ENCODE data around the gene ANKDD1B. TPM values are rescaled to one million over a fixed set of nuclear protein-coding genes. Genes with fewer than 3 reads are reported as not detected.
"Not testable (repeated sequence)": the region's sequence is repeated elsewhere in the genome, so short reads cannot be mapped to it uniquely, and the experiment has no call there.

The ANKDD1B gene
- total RNA-seq, 2 donors from 2014 or later, result 0.33 TPM; not detected in 1

DNA sequence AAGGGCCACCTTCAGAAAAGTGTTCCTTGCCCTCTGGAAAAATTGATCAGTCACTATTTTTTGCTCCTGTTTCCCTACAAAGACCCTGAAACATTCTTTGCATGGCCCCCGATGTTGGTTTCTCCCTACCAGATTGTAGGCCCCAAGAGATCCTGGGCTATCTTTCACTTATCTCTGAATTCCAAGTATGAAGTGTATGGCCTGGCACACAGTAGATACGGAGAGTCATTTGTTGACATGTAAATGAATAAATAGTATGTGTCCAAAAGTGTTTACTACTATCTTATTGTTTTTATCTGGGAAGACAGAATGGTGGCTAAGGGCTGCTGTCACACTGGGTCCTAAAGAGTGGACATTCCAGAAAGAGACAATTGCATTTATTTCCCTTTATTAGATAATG lies 7.4 kb upstream of the ANKDD1B start:
- Mint-ChIP-seq H3K4me1 (ENCODE audit: low read depth in 2 of 2) (peaks cover 2 to 4% of the 10 kb centered on the region in 2 donors), H3K4me3 (no peak overlapping the region), H3K9me3 (no peaks in the 10 kb centered on the region), H3K36me3 (peaks cover 6% of the 10 kb centered on the region), H3K27me3 (no peaks in the 10 kb centered on the region), H3K27ac (no peak overlapping the region)
- no peak for ATAC-seq
- DNase-seq (ENCODE audit: low spot score), result no peak

DNA sequence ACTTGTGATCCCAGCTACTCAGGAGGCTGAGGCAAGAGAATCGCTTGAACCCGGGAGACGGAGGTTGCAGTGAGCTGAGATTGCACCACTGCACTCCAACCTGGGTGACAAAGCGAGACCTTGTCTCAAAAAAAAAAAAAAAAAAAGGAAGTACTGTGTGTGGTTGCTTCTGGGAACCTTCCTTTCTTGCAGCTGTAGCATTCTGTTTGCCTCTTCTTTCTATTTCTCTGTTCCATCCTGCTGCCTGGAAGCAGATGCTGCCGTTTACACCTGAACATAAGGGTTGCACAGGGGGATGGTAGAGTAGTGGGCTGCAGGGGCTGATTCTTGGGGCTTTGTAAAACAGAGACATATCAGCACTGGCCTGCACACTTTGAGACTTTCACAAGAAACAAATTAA lies 3.9 kb upstream of the ANKDD1B start:
- H3K9me3 Mint-ChIP-seq; H3K27ac Mint-ChIP-seq; ATAC-seq; H3K27me3 Mint-ChIP-seq; H3K36me3 Mint-ChIP-seq; H3K4me1 Mint-ChIP-seq (ENCODE audit: low read depth in 2 of 2); H3K4me3 Mint-ChIP-seq; DNase-seq (ENCODE audit: low spot score): not testable (repeated sequence)

DNA sequence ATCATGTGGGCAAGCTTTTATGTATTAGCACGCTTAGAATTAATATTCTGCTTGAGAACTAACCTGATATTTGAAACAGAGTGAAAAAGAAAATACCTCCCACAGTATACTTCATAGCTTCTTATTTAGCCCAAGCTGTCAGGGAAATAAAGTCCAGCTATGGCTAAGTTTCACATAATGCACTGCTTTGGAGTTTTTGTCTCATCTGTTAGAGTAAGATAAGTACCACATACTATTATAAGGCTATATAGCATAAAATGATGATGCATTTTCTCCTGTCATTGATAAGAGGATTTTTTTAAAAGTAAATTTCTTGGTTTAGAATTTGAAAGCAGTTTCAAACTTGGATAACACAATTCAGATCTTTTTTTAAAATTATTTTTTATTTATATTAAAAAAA lies 2.4 kb upstream of the ANKDD1B start:
- DNase-seq (ENCODE audit: low spot score), result no peak
- no peak overlapping the region for H3K4me3 Mint-ChIP-seq
- H3K4me1 Mint-ChIP-seq (ENCODE audit: low read depth in 2 of 2), result peaks cover 0 to 5% of the 10 kb centered on the region in 2 donors

DNA sequence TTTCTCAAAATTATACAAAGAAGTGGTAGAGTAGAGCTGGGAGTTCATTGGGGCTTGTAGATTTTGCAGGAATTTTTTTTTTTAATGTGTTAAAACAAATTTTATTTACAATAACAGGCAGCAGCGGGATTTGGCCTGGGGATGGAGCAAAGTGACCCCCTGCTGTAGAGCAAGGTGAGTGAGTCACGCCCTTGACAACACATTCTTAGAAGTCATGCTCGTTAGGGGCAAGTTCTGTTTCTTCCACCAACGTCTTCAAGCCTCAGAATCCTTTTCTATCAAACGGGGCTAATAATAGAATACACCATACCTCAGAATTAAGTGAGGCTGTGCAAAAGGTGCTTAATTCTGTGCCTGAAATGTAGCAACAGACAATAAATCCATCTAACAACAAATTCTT lies 1.1 kb upstream of the ANKDD1B start:
- DNase-seq (ENCODE audit: low spot score), result no peak
- no peaks in the 10 kb centered on the region for H3K27me3 Mint-ChIP-seq

More for the DNA sequence above, 2.4 kb upstream of the ANKDD1B start:
- peaks cover 2% of the 10 kb centered on the region for H3K36me3 Mint-ChIP-seq
- no peak for ATAC-seq
- H3K27ac Mint-ChIP-seq, result no peak overlapping the region
- H3K27me3 Mint-ChIP-seq, result no peaks in the 10 kb centered on the region
- no peaks in the 10 kb centered on the region for H3K9me3 Mint-ChIP-seq

DNA sequence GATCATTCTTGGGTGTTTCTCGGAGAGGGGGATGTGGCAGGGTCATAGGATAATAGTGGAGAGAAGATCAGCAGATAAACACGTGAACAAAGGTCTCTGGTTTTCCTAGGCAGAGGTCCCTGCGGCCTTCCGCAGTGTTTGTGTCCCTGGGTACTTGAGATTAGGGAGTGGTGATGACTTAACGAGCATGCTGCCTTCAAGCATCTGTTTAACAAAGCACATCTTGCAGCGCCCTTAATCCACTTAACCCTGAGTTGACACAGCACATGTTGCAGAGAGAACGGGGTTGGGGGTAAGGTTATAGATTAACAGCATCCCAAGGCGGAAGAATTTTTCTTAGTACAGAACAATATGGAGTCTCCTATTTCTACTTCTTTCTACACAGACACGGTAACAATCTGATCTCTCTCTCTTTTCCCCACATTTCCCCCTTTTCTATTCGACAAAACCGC lies 368 bp upstream of the ANKDD1B start:
- not testable (repeated sequence) for H3K27ac Mint-ChIP-seq; H3K36me3 Mint-ChIP-seq; ATAC-seq; H3K4me3 Mint-ChIP-seq; H3K4me1 Mint-ChIP-seq (ENCODE audit: low read depth in 2 of 2); H3K27me3 Mint-ChIP-seq; DNase-seq (ENCODE audit: low spot score); H3K9me3 Mint-ChIP-seq

More for the DNA sequence above, 1.1 kb upstream of the ANKDD1B start:
- Mint-ChIP-seq H3K27ac (no peak overlapping the region), H3K9me3 (no peaks in the 10 kb centered on the region), H3K4me1 (ENCODE audit: low read depth in 2 of 2) (peaks cover 0 to 5% of the 10 kb centered on the region in 2 donors), H3K36me3 (no peaks in the 10 kb centered on the region), H3K4me3 (no peak overlapping the region)
- no peak for ATAC-seq

DNA sequence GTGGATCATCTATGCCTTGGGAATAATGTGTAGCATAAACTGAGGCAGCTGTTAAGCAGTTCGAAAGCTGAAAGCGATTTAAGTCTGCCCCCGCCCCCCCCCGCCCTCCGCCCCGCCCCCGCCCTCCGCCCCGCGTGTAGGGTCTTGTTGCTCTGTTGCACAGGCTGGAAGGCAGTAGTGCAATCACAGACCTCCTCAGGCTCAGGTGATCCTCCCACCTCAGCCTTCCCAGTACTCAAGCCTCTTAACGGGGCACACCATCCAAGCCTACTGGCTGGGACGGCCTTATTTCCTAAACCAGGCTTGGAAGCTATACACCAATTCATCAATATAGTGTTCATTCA lies 945 bp downstream of the ANKDD1B start:
- Mint-ChIP-seq H3K27me3 (no peaks in the 10 kb centered on the region), H3K36me3 (no peaks in the 10 kb centered on the region)
- ATAC-seq, result no peak

DNA sequence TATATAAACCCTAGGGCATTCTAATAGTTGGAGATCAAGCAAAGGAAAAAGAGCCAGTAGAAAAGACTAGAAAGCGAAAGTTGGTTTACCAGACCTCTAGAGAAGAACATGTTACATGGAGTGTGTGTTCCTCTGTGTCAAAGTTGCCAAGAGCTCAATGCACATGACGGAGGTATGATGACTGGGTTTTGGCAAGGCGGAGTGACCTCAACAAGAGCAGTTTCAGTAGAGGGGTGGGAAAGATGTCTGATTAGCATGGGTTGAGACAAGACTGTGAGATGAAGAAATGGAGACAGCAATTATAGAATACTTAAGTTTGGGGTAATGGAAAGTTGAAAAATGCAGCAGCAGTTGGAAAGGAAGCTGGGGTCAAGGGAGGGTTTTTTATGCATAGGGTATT lies 1.6 kb downstream of the ANKDD1B start:
- DNase-seq (ENCODE audit: low spot score) (no peak), ATAC-seq (no peak)
- H3K36me3 Mint-ChIP-seq, result no peaks in the 10 kb centered on the region
- no peak overlapping the region for H3K4me3 Mint-ChIP-seq
- peaks cover 0 to 5% of the 10 kb centered on the region in 2 donors for H3K4me1 Mint-ChIP-seq (ENCODE audit: low read depth in 2 of 2)
- H3K27me3 Mint-ChIP-seq, result no peaks in the 10 kb centered on the region
- H3K9me3 Mint-ChIP-seq, result no peaks in the 10 kb centered on the region
- H3K27ac Mint-ChIP-seq, result no peak overlapping the region

More for the DNA sequence above, 945 bp downstream of the ANKDD1B start:
- Mint-ChIP-seq H3K4me3 (no peak overlapping the region), H3K9me3 (no peaks in the 10 kb centered on the region), H3K4me1 (ENCODE audit: low read depth in 2 of 2) (peaks cover 0 to 5% of the 10 kb centered on the region in 2 donors), H3K27ac (no peak overlapping the region)
- DNase-seq (ENCODE audit: low spot score), result no peak

DNA sequence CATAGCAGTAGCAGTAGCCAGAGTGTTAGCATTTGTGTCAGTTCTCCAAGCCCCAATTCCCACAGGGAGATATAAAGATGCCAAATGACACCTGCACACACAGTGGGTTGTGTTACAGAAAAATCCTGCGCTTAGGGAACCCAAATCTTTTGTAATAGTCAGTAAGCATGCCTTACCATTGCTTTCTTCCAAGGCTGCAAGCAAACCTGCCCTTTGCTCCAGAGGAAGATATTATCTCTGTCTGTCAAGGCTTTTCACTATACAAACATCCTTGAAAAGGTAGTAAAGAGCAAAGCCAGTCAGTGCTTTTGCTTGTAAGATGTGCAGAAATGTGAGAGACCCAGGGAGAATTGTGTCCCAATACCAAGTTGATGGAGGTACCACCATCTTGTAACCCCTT lies 2.9 kb downstream of the ANKDD1B start:
- H3K4me3 Mint-ChIP-seq, result no peak overlapping the region
- H3K27me3 Mint-ChIP-seq, result no peaks in the 10 kb centered on the region
- no peaks in the 10 kb centered on the region for H3K9me3 Mint-ChIP-seq
- no peak for ATAC-seq
- no peak overlapping the region for H3K27ac Mint-ChIP-seq
- DNase-seq (ENCODE audit: low spot score), result no peak
- peaks cover 0 to 5% of the 10 kb centered on the region in 2 donors for H3K4me1 Mint-ChIP-seq (ENCODE audit: low read depth in 2 of 2)
- no peaks in the 10 kb centered on the region for H3K36me3 Mint-ChIP-seq

DNA sequence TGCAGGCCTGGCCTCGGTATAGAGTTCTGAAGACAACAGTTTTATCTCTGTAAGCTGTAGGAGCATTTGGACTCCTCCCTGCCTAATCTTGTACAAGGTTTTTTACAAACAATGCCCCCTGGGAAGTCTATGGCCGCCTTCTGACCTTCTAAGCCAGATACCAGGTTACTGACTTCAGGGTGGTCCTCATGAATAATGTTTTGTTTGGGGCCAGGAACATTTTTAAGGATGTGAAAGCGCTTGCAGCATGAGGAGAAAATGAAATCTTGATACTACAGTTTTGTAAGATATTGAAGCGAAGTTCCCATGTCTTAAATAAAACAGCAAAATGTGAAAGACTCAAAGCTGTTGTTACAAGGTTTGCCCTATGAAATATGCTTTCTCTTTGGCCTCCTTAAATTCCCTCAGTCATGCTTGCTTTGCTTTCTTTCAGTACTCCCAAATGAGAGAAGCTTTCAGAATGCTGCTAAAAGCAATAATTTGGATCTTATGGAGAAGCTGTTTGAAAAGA lies 5.2 kb downstream of the ANKDD1B start:
- no peak overlapping the region for H3K27ac Mint-ChIP-seq
- no peaks in the 10 kb centered on the region for H3K27me3 Mint-ChIP-seq
- ATAC-seq (no peak), DNase-seq (ENCODE audit: low spot score) (no peak)
- no peak overlapping the region for H3K4me3 Mint-ChIP-seq
- H3K4me1 Mint-ChIP-seq (ENCODE audit: low read depth in 2 of 2), result no peaks in the 10 kb centered on the region
- H3K36me3 Mint-ChIP-seq, result no peaks in the 10 kb centered on the region
- H3K9me3 Mint-ChIP-seq, result no peaks in the 10 kb centered on the region

DNA sequence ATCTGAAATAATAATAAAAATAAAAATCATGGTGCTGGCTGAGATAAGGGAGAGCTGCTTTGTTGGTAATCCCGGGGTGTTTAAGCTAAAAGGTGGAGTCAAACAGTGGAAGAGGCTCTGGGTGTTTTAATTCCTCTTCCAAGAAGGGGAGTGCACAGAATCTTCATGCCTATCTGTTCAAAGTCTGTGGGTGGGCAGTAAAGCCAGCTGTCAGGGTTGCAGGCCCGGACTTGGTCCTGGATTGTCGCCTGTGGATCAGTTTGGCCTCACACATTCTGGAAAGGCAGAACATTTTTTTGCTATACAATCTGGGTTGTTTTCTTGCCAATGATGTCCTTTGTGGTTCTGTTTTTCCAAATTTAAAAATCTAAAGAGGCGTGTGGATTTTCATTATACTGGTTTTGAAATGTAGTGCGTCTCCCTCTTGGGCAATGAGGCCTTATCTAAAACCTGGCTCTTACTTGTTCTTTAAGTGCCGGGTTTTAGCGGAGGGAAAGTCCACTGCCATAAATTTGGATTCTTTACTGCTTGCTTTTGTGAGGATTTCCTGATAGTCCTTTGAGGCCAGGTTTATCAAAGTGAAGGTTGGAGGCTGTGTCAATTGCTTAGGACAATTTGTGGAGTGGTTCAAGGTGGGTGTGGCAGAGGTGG lies 5.8 kb downstream of the ANKDD1B start:
- Mint-ChIP-seq H3K27me3 (no peaks in the 10 kb centered on the region), H3K36me3 (no peaks in the 10 kb centered on the region), H3K4me1 (ENCODE audit: low read depth in 2 of 2) (no peaks in the 10 kb centered on the region), H3K9me3 (no peaks in the 10 kb centered on the region), H3K27ac (no peak overlapping the region), H3K4me3 (no peak overlapping the region)
- no peak for DNase-seq (ENCODE audit: low spot score)
- ATAC-seq, result no peak

DNA sequence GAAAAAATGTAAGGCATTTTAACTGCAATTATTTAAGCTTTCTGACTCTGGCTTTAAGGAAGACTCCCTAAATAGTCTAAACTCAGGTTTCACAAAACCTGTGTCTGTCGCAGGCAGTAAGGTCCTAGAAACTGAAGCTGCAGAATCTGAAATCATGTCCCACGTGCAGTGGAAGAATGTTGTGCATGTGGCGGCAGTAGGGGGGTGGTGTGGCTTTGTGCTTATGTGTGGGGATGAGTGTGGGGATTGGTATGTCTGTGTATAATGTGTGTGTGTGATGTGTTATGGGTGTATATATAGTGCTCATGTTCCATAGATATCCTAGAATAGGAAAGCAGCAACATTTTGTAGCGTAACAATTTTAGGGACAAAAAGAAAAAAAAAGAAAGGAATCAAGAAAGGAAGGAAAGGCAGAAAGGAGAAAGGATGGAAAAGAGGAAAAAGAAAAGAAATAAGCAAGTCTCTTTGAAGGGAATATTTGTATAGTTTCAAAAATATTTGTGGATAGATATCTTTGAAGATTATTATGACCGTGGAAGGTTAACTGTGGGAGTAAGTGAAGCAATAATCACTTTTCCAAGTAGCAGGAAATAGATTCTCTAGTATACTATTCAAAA lies 6.6 kb downstream of the ANKDD1B start:
- H3K27ac Mint-ChIP-seq, result no peak overlapping the region
- H3K36me3 Mint-ChIP-seq, result no peaks in the 10 kb centered on the region
- no peaks in the 10 kb centered on the region for H3K27me3 Mint-ChIP-seq
- ATAC-seq (no peak), DNase-seq (ENCODE audit: low spot score) (no peak)
- no peak overlapping the region for H3K4me3 Mint-ChIP-seq
- H3K4me1 Mint-ChIP-seq (ENCODE audit: low read depth in 2 of 2), result no peaks in the 10 kb centered on the region
- H3K9me3 Mint-ChIP-seq, result no peaks in the 10 kb centered on the region

DNA sequence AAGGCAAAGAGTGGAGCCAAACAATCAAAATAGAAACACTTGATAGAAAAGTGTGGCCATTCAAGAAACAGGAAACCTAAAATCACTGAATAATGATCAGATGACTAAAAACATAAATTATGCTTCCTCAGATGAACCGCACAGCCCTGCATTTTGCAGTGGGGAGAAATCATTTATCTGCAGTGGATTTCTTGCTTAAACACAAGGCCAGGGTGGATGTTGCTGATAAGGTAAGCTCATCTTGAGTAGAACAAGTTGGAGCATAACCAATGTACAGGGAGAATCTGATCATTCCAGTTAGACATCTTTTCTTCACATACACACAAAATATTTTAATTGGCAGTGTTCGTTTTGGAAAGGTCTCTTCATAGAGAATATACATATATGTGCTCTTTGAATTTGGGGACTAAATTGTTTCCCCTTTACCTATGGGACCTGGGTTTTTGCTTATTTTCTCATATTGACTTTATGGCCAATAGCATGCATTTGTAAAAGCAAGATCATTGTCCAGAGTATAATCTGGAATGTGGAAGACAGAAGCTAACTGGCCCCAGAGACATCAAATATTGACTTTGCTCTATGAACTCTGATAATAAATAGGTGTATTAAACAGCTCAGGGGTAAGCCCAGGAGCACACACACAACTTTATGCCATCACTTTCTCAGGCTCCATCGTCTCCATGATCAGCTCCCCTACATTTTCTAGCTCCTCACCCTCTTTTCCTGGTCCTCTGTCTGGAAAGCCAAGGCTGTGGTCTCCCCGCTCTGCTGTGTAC lies 9.1 kb downstream of the ANKDD1B start:
- Mint-ChIP-seq H3K9me3 (no peaks in the 10 kb centered on the region), H3K27me3 (no peaks in the 10 kb centered on the region), H3K36me3 (no peaks in the 10 kb centered on the region), H3K4me3 (no peak overlapping the region), H3K4me1 (ENCODE audit: low read depth in 2 of 2) (no peaks in the 10 kb centered on the region), H3K27ac (no peak overlapping the region)
- ATAC-seq (no peak), DNase-seq (ENCODE audit: low spot score) (no peak)

DNA sequence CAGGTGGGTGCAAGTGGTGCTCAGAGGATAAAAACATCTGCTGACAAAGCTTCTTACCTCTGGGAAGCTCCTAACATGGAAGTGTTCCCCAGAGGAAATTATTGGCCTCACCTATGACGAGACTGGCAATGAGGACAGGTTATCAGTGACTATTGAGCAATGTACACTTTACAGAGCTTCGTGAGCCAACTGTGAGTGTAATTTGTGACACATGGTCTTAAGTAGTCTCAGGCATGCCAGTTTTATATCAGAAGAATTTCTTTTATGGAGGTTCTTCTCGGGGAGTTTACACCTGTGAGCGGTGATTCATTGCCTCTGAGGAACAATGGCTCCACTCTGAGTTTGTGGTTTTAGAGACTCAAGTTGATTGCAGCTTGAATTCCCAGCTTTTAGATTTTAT lies 11.3 kb downstream of the ANKDD1B start:
- Mint-ChIP-seq H3K4me3 (no peak overlapping the region), H3K27me3 (no peaks in the 10 kb centered on the region), H3K27ac (no peak overlapping the region), H3K36me3 (no peaks in the 10 kb centered on the region), H3K4me1 (ENCODE audit: low read depth in 2 of 2) (no peaks in the 10 kb centered on the region), H3K9me3 (no peaks in the 10 kb centered on the region)
- DNase-seq (ENCODE audit: low spot score) (no peak), ATAC-seq (no peak)

DNA sequence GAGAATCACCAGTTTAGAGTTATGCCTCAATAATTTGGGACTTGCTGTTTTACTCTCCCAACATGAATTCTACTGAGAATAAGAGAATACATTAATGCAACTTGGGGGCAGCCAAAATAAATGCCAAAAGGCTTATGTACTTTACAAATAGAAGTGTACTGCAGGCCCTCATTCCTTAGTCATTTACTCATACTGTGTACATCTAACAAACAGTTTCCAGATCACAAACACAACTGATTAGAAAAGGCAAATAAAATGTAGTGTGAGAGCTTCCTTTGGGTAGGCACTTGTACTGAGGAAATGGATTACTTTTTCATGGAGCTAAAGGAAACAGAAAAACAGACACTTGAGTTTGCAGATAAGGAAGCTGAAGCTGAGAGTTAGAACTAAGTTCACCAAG lies 12.6 kb downstream of the ANKDD1B start:
- no peak overlapping the region for H3K4me3 Mint-ChIP-seq
- no peaks in the 10 kb centered on the region for H3K4me1 Mint-ChIP-seq (ENCODE audit: low read depth in 2 of 2)
- no peaks in the 10 kb centered on the region for H3K36me3 Mint-ChIP-seq
- H3K27ac Mint-ChIP-seq, result no peak overlapping the region
- no peak for ATAC-seq
- no peak for DNase-seq (ENCODE audit: low spot score)
- no peaks in the 10 kb centered on the region for H3K27me3 Mint-ChIP-seq
- no peaks in the 10 kb centered on the region for H3K9me3 Mint-ChIP-seq

All from natural killer cell treated with Interleukin-12 subunit alpha and Interleukin-12 subunit beta and Interleukin-15 and Interleukin-18, amount 100 ng/mL, for 72 hours (primary cell).